Liver (tissue), 9 donors: ENCODE results near the gene MED15. TPM values are rescaled to one million over a fixed set of nuclear protein-coding genes. Genes with fewer than 3 reads are reported as not detected.

Experiments used
- DNase-seq: peaks from one replicate; pipeline ENCODE4 v3.0.0-alpha.2; 2017; ENCODE audit warnings: low spot score
- H3K27ac ChIP-seq, 2 donors: one replicate each; pipeline ENCODE4 v1.7.0; 2013; ENCODE audit warnings: inconsistent platforms in 2 of 2, low read length in 2 of 2, control low read depth in 1 of 2, low read depth in 1 of 2, mild to moderate bottlenecking in 1 of 2
- H3K27me3 ChIP-seq, 4 donors: one replicate each; pipeline versions ENCODE4 v1.6.1 to v1.7.0; 2013; ENCODE audit warnings: low read length in 3 of 4, inconsistent platforms in 1 of 4, mild to moderate bottlenecking in 1 of 4, moderate library complexity in 1 of 4; ENCODE audit not compliant: control insufficient read depth in 4 of 4, insufficient read depth in 4 of 4
- H3K36me3 ChIP-seq, 4 donors: one replicate each; pipeline versions ENCODE4 v1.6.1 to v1.7.0; 2013; ENCODE audit warnings: low read length in 3 of 4, mild to moderate bottlenecking in 3 of 4, low read depth in 1 of 4, moderate library complexity in 1 of 4; ENCODE audit not compliant: control insufficient read depth in 4 of 4, insufficient read depth in 3 of 4
- H3K4me1 ChIP-seq, 4 donors: one replicate each; pipeline versions ENCODE4 v1.6.1 to v1.7.0; 2013; ENCODE audit warnings: low read length in 3 of 4, mild to moderate bottlenecking in 3 of 4, moderate library complexity in 1 of 4; ENCODE audit not compliant: control insufficient read depth in 4 of 4, insufficient read depth in 4 of 4
- H3K4me3 ChIP-seq, 3 donors: one replicate each; pipeline versions ENCODE4 v1.6.1 to v1.7.0; 2013; ENCODE audit warnings: low read length in 3 of 3, control low read depth in 1 of 3, low read depth in 1 of 3, mild to moderate bottlenecking in 1 of 3
- H3K9ac ChIP-seq, 2 donors: one replicate each; pipeline ENCODE4 v1.7.0; 2013; ENCODE audit warnings: low read length in 2 of 2, mild to moderate bottlenecking in 2 of 2, moderate library complexity in 2 of 2, control low read depth in 1 of 2, low read depth in 1 of 2
- H3K9me3 ChIP-seq, 4 donors: one replicate each; pipeline versions ENCODE4 v1.6.1 to v1.7.0; 2013; ENCODE audit warnings: low read length in 3 of 4; ENCODE audit not compliant: control insufficient read depth in 4 of 4
- EGR1 ChIP-seq, 2 donors: IDR thresholded peaks; 2 replicates each; pipeline ENCODE4 v1.6.1; 2016 to 2018; ENCODE audit warnings: antibody characterized with exemption in 2 of 2, low read depth in 2 of 2
- FOXA2 ChIP-seq: IDR thresholded peaks from 2 replicates; pipeline ENCODE4 v1.6.1; 2016; ENCODE audit warnings: antibody characterized with exemption
- GABPA ChIP-seq, 2 donors: IDR thresholded peaks in 1 of 2; conservative IDR thresholded peaks in 1 of 2; 2 replicates each; pipeline ENCODE4 v1.6.1; 2016; ENCODE audit warnings: antibody characterized with exemption in 2 of 2, mild to moderate bottlenecking in 1 of 2, moderate library complexity in 1 of 2
- HNF4A ChIP-seq, 2 donors: conservative IDR thresholded peaks; 2 replicates each; pipeline ENCODE4 v1.6.1; 2016; ENCODE audit warnings: antibody characterized with exemption in 2 of 2, mild to moderate bottlenecking in 2 of 2
- HNF4G ChIP-seq: IDR thresholded peaks from 2 replicates; pipeline ENCODE4 v1.6.1; 2016; ENCODE audit warnings: antibody characterized with exemption
- NR2F2 ChIP-seq: IDR thresholded peaks from 2 replicates; pipeline ENCODE4 v1.6.1; 2016; ENCODE audit warnings: antibody characterized with exemption
- RAD21 ChIP-seq, 2 donors: IDR thresholded peaks; 2 replicates each; pipeline ENCODE4 v1.6.1; 2016; ENCODE audit warnings: antibody characterized with exemption in 2 of 2, mild to moderate bottlenecking in 2 of 2
- RXRA ChIP-seq, 2 donors: IDR thresholded peaks; 2 replicates each; pipeline ENCODE4 v1.6.1; 2017 to 2018; ENCODE audit warnings: antibody characterized with exemption in 2 of 2, mild to moderate bottlenecking in 1 of 2
- TAF1 ChIP-seq: conservative IDR thresholded peaks from 2 replicates; pipeline ENCODE4 v1.6.1; 2016; ENCODE audit warnings: antibody characterized with exemption, mild to moderate bottlenecking
- WGBS: extraction: QIAGEN DNeasy Blood & Tissue Kit; methylation state at CpG from one replicate; pipeline ENCODE4 v1.1.7; 2013; 5-methylcytosine and 5-hydroxymethylcytosine counted together
- polyA plus RNA-seq, 2 donors: library from polyadenylated mRNA; stranded (reverse) in 1 of 2; unstranded in 1 of 2; fragments of 200-250 nt in 1 of 2; fragments of >200 nt in 1 of 2; fragmentation: Nextera tagmentation in 1 of 2; extraction: Ambion mirVana in 1 of 2; gene quantifications; one replicate each; pipeline versions ENCODE4 v1.2.1 to v1.2.3, GENCODE V29; 2013 to 2015
- total RNA-seq, 2 donors: library from RNA; depleted of rRNA; stranded (reverse); fragments of >200 nt; gene quantifications; one replicate each; pipeline ENCODE4 v1.2.3, GENCODE V29; 2014
- TF ChIP-seq, protein P1 (sequence below): IDR thresholded peaks from 2 replicates; pipeline ENCODE4 v1.6.1; 2016; ENCODE audit warnings: antibody characterized with exemption
- TF ChIP-seq, protein P2 (sequence below): IDR thresholded peaks from 2 replicates; pipeline ENCODE4 v1.6.1; 2016; ENCODE audit warnings: antibody characterized with exemption
- donor health status: healthy.
- donor health status: healthy.
- donor health status: healthy.
- donor health status: healthy.
- donor health status: healthy.

Gene MED15
- total and polyA plus RNA-seq, 4 donors = 9.7 to 28.0 (median 16.2) TPM

DNA sequence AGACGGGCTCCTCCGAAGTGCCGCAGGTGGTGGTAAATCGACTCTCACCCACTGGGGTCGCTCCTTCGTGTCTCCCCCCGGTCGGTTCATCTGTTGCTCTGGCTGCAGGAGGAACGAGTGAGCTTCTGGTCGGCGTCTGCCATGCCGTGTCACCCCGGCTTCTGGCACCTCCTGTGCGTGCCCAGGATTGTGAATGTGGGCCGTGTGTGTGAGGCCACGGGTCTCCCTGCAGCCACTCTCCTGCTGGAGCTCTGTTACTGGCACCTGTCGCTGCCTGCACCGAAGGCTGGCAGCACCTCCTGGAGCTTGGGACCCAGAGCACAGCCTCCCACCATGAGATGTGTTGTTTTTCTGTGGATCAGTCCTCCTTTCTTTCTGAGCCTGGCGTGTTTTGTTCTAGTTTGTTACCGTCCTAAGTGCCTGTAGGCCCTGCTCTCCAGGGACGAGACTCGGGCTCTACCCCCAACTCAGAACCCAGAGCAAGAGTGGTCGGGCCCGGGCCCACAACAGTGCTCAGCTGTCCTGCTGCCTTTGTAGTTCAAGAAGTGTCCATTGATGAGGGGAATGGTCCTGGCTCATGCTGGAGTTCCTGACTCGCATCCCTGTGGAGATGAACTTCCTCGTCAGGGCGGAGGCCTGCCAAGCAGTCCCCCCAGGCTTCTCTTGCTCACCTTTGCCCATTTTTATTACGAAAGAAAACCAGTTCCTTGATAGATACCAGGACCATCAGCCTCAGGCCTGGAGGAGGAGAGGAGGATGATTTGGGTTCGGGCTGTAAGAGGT is 66.6 kb downstream of the MED15 start:
- H3K27me3 ChIP-seq = no peaks in the 10 kb centered on the region
- no peak overlapping the region for H3K9ac ChIP-seq
- H3K27ac ChIP-seq = no peak overlapping the region
- 93% methylated on average over 29 of the region's 29 CpGs for WGBS
- no peaks in the 10 kb centered on the region for H3K9me3 ChIP-seq
- H3K36me3 ChIP-seq = peaks cover 6 to 65% (median 30%) of the 10 kb centered on the region in 4 donors
- no peak for DNase-seq
- TF ChIP-seq HNF4G = no peak
- TF ChIP-seq EGR1 (IDR thresholded peaks at IDR 0.05; ENCODE audit: low read depth in 2 of 2) = no peak
- TF ChIP-seq NR2F2 = no peak
- TF ChIP-seq, protein P1, sequence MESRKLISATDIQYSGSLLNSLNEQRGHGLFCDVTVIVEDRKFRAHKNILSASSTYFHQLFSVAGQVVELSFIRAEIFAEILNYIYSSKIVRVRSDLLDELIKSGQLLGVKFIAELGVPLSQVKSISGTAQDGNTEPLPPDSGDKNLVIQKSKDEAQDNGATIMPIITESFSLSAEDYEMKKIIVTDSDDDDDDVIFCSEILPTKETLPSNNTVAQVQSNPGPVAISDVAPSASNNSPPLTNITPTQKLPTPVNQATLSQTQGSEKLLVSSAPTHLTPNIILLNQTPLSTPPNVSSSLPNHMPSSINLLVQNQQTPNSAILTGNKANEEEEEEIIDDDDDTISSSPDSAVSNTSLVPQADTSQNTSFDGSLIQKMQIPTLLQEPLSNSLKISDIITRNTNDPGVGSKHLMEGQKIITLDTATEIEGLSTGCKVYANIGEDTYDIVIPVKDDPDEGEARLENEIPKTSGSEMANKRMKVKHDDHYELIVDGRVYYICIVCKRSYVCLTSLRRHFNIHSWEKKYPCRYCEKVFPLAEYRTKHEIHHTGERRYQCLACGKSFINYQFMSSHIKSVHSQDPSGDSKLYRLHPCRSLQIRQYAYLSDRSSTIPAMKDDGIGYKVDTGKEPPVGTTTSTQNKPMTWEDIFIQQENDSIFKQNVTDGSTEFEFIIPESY = no peak
- no peak for TF ChIP-seq HNF4A (conservative IDR thresholded peaks at IDR 0.05)
- TF ChIP-seq TAF1 = no peak
- no peak for TF ChIP-seq FOXA2
- peaks cover 0 to 2% (median 0%) of the 10 kb centered on the region in 4 donors for H3K4me1 ChIP-seq
- H3K4me3 ChIP-seq = no peak overlapping the region

DNA sequence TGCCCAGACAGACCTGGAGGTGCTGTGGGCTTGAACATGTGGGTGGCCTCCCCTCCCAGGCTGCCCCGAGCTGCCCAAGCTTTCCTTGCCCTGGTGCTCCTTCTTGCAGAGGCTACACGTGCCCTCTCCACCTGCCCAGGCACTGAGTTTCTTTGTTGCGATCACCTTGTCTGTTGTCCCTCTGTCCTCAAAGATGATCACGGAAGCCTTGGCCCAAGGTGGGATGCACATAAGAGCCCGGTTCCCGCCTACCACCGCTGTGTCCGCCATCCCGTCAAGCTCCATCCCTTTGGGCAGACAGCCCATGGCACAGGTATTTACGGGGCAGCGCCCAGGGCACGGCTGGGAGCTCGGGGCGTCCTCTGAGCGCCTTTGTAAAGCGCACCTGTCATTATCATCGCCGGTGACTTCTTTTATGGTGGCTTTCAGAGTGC is 67.5 kb downstream of the MED15 start:
- peaks cover 6 to 64% (median 24%) of the 10 kb centered on the region in 4 donors for H3K36me3 ChIP-seq
- no peak overlapping the region for H3K9ac ChIP-seq
- H3K27me3 ChIP-seq = no peaks in the 10 kb centered on the region
- no peaks in the 10 kb centered on the region for H3K9me3 ChIP-seq
- WGBS = 92% methylated on average over 18 of the region's 18 CpGs
- TF ChIP-seq GABPA (IDR thresholded peaks at IDR 0.05 in 1 of 2, conservative IDR thresholded peaks at IDR 0.05 in 1 of 2) (no peak), FOXA2 (no peak)
- TF ChIP-seq, protein P1 = no peak
- TF ChIP-seq, protein P2, sequence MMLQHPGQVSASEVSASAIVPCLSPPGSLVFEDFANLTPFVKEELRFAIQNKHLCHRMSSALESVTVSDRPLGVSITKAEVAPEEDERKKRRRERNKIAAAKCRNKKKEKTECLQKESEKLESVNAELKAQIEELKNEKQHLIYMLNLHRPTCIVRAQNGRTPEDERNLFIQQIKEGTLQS = no peak
- no peak overlapping the region for H3K27ac ChIP-seq
- no peak for DNase-seq
- no peaks in the 10 kb centered on the region for H3K4me1 ChIP-seq
- no peak overlapping the region for H3K4me3 ChIP-seq

DNA sequence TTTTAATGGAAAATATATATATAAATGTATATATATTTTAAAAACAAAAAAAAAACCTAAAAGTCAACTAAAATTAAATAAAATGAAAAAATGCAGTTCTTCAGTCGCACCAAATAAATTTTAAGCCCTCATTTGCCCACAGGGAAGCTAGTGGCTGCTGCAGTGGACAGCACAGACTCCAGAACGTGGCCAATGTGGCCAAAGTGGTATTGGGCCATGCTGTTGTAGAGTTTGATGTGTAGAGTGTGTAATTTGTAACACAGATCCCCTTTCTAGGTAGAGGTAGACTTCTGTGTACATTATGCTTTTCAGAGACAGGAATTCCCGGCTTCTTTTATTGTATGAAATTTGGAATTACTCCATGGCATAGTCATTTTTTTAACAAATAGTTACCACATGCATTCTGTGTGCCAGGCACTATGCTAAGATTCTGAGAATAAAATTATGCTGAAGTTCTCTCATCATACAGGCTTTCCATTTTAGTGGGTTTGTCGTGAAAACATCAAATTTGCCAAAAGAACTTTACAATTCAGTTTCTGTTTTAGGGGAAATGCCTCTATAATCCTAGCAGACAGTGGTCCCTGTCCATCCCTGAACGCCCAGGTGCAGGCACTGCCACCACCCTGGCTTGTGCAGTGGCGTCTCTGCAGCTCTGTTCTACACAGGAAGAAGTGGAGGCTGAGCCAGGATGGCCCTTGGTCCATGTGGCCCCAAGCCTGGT is 68.5 kb downstream of the MED15 start:
- Histone ChIP-seq H3K9me3 (no peaks in the 10 kb centered on the region), H3K4me1 (no peaks in the 10 kb centered on the region)
- WGBS = 93% methylated on average over 6 of the region's 6 CpGs

More for the DNA sequence above, 68.5 kb downstream of the MED15 start:
- Histone ChIP-seq H3K36me3 (peaks cover 6 to 64% (median 24%) of the 10 kb centered on the region in 4 donors), H3K9ac (no peak overlapping the region), H3K27me3 (no peaks in the 10 kb centered on the region), H3K4me3 (no peak overlapping the region), H3K27ac (no peak overlapping the region)
- no peak for TF ChIP-seq RXRA (IDR thresholded peaks at IDR 0.05)
- TF ChIP-seq RAD21 (IDR thresholded peaks at IDR 0.05) = no peak
- no peak for TF ChIP-seq FOXA2
- TF ChIP-seq, protein P1 = no peak
- TF ChIP-seq HNF4A (conservative IDR thresholded peaks at IDR 0.05) = no peak
- no peak for TF ChIP-seq NR2F2
- TF ChIP-seq EGR1 (IDR thresholded peaks at IDR 0.05; ENCODE audit: low read depth in 2 of 2) = no peak
- DNase-seq = peak; percentile 23
